GM18519 (cell line): ENCODE data around the gene ALDH7A1.
"Not testable (repeated sequence)": the region's sequence is repeated elsewhere in the genome, so short reads cannot be mapped to it uniquely, and the experiment has no call there.

Source experiments
- ATAC-seq: cut with Tn5 transposase; IDR thresholded peaks from one replicate; pipeline ENCODE4 v1.9.1; 2021; ENCODE audit warnings: mild to moderate bottlenecking, moderate library complexity; ENCODE audit not compliant: unreplicated experiment, low FRiP score

The ALDH7A1 gene

DNA sequence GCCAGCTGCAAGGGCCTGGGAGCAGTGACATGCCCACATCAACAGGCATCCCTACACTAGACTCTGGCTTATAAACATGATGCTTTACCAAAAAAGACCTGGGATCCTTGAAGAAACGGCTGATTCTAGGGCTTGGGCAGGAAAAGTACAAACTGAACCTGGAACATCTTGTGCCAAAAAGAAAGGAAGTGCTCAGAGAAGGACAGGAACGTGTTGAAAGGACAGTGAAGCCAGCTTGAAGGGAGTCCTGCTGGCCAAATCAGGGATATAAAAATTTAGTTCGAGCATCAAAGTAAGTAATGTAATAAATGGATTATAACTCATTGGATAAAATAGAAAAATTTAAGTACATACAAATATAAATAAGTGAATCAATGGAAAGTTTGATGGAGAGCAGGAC is 58.1 kb downstream of the ALDH7A1 start:
- ATAC-seq, result no peak

DNA sequence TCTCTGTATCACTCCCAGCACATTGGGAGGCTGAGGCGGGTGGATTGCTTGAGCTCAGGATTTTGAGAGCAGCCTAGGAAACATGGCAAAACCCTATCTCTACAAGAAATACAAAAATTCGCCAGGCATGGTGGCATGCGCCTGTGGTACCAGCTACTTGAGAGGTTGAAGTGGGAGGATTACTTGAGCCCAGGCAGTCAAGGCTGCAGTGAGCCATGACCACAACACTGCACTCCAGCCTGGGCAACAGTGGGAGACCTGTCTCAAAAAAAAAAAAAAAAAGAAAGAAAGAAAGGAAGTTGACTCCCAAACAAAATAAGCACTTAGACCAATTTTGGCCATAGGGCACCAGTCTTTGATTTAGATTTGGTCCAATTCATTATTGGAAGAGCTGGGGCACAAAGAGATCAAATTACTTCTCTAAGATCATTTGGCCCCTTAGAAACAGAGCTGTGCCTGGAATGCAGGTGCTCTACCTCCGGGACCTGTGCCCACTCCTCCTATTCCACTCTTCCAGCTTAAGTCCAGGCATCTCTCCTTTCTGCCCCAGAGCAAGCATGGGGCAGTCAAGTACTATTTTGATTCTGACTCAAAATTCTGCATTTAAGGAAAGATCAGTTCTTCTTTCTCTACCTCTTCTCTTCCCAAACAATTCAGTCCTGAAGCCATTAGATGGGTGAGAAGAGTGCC is 59.0 kb downstream of the ALDH7A1 start:
- ATAC-seq, result no peak

- no peak for ATAC-seq
Measured at GRCh38 chr5:126534553-126534952, 60.5 kb downstream of the ALDH7A1 start.

DNA sequence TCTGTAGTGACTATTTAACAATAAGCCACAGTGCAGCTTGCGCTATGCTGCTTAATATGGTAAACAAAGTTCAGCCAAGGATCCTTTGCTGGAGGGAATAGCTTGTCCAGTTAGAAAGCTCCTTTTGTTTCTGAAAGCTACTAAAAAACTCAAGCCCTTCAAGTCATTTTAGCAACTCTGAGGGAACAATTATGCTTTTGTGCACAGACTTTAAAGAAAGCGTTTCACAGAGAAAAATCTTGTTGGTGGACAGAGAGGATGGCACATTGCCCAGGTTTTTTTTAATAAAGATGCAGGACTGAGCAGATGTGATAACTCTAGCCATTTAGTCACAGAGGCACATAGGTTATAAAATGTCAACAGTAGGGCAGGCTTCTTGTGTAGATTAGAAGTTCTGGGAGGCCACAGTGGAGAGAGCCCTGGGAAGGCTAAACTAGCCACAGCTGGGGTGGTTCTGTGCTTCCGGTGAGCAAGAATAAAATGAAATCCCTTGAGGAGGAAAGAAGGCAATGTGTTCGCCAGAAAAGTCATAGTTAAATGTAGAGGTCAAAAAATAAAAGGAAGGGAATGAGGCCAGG is 63.4 kb downstream of the ALDH7A1 start:
- ATAC-seq, result no peak

DNA sequence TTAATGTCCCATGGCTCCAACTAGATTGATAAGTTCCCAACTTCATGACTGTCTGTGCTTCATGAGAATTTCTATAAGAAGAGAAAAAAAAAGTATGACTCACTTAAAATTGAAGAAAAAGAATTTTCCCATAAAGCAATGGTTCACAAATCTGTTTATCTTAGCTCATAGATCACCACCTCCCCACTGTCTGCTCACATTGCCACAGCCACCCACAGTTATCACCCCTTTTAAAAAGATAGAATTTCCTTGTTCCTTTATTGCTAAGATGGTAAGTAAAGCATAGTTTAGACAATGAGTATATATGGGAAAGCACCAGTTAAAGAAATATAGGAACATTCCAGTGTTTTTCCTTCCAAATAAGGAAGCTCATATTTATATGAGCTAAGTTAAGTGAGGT is 67.1 kb downstream of the ALDH7A1 start:
- ATAC-seq, result no peak

GRCh38 chr5:126527158-126527557 is 67.9 kb downstream of the ALDH7A1 start:
- no peak for ATAC-seq

DNA sequence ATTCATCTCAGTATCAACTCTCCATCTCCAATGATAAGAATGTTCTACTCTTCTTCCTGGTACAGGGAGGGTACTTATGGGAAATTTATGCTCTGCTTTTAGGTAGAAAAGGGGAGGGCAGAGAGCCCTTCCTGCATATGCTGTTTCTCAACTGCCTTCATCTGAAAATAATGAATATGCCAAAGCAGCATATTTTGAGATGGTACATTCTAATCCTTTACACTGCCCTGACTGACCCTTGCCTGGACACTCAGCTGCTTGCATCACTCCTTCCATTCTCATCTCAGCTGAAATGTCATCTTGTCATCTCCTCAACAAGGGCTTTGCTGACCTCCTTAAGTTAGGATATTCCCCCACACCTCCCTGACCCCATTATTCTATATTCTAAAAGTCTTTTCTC is 68.5 kb downstream of the ALDH7A1 start:
- no peak for ATAC-seq

DNA sequence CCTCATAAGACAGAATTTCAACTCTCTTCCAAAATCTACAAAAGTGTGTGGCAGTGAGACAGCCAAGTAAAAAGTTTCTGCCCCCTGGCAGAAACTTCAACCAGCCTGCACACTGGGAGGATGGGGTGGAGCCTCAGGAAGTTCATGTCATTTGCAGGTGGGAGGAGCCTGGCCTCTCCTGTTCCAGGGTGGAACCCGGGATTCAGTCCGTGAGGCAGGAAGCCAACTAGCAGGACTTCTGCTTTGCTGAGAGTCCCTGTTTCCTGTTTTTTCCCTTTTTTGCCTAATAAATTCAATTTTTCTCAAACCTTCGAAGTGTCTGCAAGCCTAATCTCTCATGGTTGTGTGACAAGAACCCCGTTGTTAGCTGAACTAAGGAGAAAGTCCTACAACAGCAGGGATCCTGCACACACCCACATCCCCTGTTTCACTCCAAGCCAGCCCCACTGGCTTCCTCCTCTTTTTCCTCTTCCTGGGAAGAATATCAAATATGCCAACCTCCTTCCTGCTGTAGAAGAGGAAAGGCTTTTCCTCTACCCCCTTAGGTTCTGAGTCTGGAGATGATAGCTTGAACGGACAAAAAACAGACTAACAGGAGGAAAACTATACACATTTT is 69.3 kb downstream of the ALDH7A1 start:
- ATAC-seq, result no peak

DNA sequence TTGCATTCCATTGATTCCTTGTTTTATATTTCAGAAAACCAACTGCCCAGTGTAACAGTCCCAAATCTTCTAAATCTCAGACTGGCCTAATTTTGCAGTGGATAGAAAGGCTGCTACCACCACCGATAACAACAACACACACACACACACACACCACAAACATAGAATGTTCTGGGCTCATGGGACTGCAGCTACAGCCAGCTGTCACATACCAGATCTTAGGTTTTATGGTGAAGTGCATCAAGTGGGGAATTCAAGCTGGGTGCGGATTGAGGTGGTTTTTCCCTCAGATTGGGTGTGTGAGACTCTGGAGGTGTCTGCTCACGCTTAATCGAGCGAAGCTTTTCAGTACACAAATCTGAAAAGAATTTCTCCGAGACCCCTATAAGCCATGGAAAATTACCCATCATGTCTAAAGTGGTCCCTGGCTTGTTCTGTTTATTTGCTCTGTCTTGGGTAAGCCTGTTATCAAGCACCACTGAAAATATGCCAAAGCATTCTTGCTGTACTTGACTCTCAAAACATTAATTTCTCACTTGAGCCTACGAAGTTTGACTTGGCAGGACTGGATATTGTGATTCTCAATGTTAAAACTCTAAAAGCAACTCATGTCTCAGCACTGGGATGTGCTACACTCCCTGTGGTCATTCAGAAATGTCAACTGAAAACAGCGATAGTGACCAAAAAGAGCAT is 71.1 kb downstream of the ALDH7A1 start:
- no peak for ATAC-seq

GRCh38 chr5:126521130-126521529 is 73.9 kb downstream of the ALDH7A1 start:
- no peak for ATAC-seq

DNA sequence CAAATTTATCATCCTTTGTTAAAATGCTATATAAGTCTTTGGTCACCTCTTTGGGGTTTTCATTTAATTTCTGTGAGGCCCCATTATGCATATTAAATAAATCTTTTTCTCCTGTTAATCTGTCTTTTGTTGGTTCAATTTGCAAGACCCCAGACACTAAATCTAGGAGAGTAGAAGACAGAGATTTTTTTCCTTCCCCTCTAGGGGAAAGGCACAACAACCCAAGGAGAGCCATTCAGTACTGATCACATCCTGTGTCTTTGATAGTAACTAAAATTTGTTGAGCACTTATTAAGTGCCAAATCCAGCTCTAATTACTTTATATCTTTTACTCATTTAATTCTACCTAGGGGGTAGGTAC is 74.4 kb downstream of the ALDH7A1 start:
- no peak for ATAC-seq

- no peak for ATAC-seq
Measured at GRCh38 chr5:126519637-126520592, 75.1 kb downstream of the ALDH7A1 start.

DNA sequence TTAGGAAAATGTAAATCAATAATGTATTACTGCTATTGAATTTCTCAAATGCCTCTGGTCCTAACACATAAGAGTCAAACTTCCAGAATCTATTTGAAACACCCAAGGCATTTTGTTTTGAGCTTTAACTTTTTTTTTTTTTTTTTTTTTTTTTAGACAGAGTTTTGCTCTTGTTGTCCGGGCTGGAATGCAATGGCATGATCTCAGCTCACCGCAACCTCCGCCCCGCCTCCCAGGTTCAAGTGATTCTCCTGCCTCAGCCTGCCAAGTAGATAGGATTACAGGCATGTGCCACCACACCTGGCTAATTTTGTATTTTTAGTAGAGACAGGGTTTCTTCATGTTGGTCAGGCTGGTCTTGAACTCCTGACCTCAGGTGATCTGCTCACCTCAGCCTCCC is 75.8 kb downstream of the ALDH7A1 start:
- not testable (repeated sequence) for ATAC-seq

GRCh38 chr5:126516852-126517251 is 78.2 kb downstream of the ALDH7A1 start:
- ATAC-seq, result no peak

- no peak for ATAC-seq
Measured at GRCh38 chr5:126516133-126516532, 78.9 kb downstream of the ALDH7A1 start.

GRCh38 chr5:126515337-126515736 is 79.7 kb downstream of the ALDH7A1 start:
- ATAC-seq, result no peak

DNA sequence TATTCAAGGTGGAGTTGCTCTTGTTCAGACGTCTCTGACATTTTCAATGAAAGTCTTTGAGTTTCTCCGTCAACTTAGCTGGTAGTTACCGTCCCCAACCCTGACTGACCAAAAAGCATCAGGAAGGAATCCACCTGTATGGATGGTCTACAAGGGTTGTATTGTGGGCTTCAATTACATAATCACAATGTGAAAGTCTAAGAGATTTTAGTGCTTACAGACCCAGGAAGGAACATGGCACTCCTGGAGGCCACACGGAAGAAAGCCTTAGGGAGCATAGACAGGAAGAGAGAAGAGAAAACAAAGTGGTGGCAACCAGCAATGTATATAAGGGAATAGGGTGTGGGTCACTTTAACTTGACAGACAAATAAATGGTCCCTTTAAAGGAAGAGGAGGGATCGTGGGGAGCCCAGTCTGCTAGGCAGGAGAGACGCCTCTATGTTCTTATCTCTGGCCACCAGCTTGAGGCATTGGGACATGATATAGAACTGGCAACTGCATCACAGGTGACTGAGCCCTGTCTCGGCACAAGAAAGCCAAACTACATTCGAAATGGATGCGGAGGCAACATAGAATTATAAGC is 80.4 kb downstream of the ALDH7A1 start:
- no peak for ATAC-seq

DNA sequence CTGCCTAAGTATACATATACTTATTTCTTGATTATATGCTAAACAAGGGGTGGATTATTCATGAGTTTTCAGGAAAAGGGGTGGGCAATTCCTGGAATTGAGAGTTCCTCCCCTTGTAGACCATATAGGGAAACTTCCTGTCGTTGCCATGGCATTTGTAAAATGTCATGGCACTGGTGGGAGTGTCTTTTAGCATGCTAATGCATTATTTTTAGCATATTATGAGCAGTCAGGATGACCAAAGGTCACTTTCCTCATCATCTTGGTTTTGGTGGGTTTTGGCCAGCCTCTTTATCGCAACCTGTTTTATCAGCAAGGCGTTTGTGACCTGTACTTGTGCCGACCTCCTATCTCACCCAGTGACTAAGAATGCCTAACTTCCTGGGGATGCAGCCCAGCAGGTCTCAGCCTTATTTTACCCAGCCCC is 80.9 kb downstream of the ALDH7A1 start:
- no peak for ATAC-seq

DNA sequence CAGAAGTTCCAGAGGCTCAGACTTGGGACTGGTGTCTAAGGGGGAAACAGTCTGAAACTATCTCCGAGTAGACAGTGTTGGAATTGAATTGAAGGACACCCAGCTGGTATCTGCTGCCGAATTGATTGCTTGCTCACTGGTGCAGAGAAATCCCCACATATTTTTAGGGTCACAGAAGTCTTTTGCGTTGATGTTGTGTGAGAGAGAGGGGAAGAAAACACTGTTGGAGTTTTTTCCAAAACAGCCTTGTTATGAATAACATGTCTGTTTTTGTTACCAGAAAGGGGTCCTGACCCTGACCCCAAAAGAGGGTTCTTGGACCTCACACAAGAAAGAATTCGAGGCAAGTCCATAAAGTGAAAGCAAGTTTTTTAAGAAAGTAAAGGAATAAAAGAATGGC is 81.3 kb downstream of the ALDH7A1 start:
- no peak for ATAC-seq

- no peak for ATAC-seq
Measured at GRCh38 chr5:126513302-126513701, 81.7 kb downstream of the ALDH7A1 start.
